Endothelial cell of umbilical vein (primary cell): ENCODE results near the gene LRCH1. TPM values are rescaled to one million over a fixed set of nuclear protein-coding genes. Genes with fewer than 3 reads are reported as not detected.

Experiments
- BruUV-seq: library from RNA; stranded (reverse); fragments of 400-500 nt; replicated peaks from 2 replicates; lab custom pipeline; 2021; lab: Mats Ljungman, UMichigan
- CTCF ChIA-PET: fragments of 300-600, 350-600 bp; sonication (Branson Sonifier 250); formaldehyde crosslinking; loops from one replicate; lab custom pipeline; 2021; ENCODE audit warnings: antibody characterized with exemption, inconsistent platforms; lab: Charles Lee
- POLR2A ChIA-PET: fragments of 300-600, 350-600 bp; sonication (Branson Sonifier 250); formaldehyde crosslinking; loops from one replicate; lab custom pipeline; 2021; ENCODE audit warnings: antibody characterized with exemption, inconsistent platforms; lab: Charles Lee
- DNase-seq: peaks from one replicate; pipeline ENCODE4 v3.0.0-alpha.2; 2011; ENCODE audit warnings: low read depth, low spot score
- FAIRE-seq: peaks from 2 replicates; lab custom pipeline; 2011; peaks lifted over from hg19 to GRCh38; lab: Jason Lieb, UNC
- H2AFZ ChIP-seq: 2 replicates; pipeline ENCODE4 v1.6.0; 2012; ENCODE audit warnings: low read depth, low read length, control low read depth, inconsistent platforms
- H3K27ac ChIP-seq: 2 replicates; pipeline ENCODE4 v1.5.1; 2011; ENCODE audit warnings: low read depth, mild to moderate bottlenecking, control low read depth, low read length, moderate library complexity; ENCODE audit not compliant: insufficient read depth
- H3K27me3 ChIP-seq, 2 experiments: 2 replicates each; pipeline versions ENCODE4 v1.6.0 to v1.6.1; 2011; ENCODE audit warnings: low read length in 2 of 2, mixed read lengths in 1 of 2; ENCODE audit not compliant: control insufficient read depth in 2 of 2, insufficient read depth in 2 of 2
- H3K36me3 ChIP-seq, 2 experiments: 2 replicates in 1 of 2; 3 replicates in 1 of 2; pipeline ENCODE4 v1.5.1; 2011; ENCODE audit warnings: low read length in 2 of 2, mild to moderate bottlenecking in 1 of 2, moderate library complexity in 1 of 2; ENCODE audit not compliant: control insufficient read depth in 2 of 2, insufficient read depth in 2 of 2; ENCODE audit errors: extremely low read depth in 1 of 2
- H3K4me1 ChIP-seq: 3 replicates; pipeline ENCODE4 v1.5.1; 2011; ENCODE audit warnings: mild to moderate bottlenecking, low read length; ENCODE audit not compliant: control insufficient read depth, insufficient read depth; ENCODE audit errors: extremely low read depth
- H3K4me2 ChIP-seq: 2 replicates; pipeline ENCODE4 v1.6.1; 2011; ENCODE audit warnings: low read length, control low read depth, mixed read lengths; ENCODE audit not compliant: insufficient read depth
- H3K4me3 ChIP-seq, 3 experiments: fragments of 200-600 bp in 1 of 3; sonication (generic), shearing (Covaris generic) in 1 of 3; replicated peaks in 1 of 3; 2 replicates each; pipeline ENCODE4 v1.5.1; 2011 to 2016; ENCODE audit warnings: control low read depth in 3 of 3, low read length in 3 of 3, mild to moderate bottlenecking in 2 of 3, inconsistent platforms in 1 of 3, low read depth in 1 of 3, moderate library complexity in 1 of 3; ENCODE audit not compliant: insufficient read depth in 1 of 3
- H3K79me2 ChIP-seq: 2 replicates; pipeline ENCODE4 v1.6.0; 2012; ENCODE audit warnings: low read length, inconsistent platforms; ENCODE audit not compliant: control insufficient read depth, insufficient read depth
- H3K9ac ChIP-seq: replicated peaks from 2 replicates; pipeline ENCODE3; 2011; ENCODE audit warnings: low read length, control low read depth; ENCODE audit not compliant: insufficient read depth; ENCODE audit errors: extremely low read depth
- H3K9me1 ChIP-seq: replicated peaks from 3 replicates; pipeline ENCODE4 v1.6.0; 2011; ENCODE audit warnings: mild to moderate bottlenecking, low read length; ENCODE audit not compliant: control insufficient read depth, insufficient read depth; ENCODE audit errors: extremely low read depth
- H3K9me3 ChIP-seq: replicated peaks from 2 replicates; pipeline ENCODE4 v1.5.1; 2012; ENCODE audit warnings: low read length, inconsistent platforms; ENCODE audit not compliant: control insufficient read depth, insufficient read depth
- H4K20me1 ChIP-seq: replicated peaks from 2 replicates; pipeline ENCODE3; 2011; ENCODE audit warnings: mild to moderate bottlenecking, low read length; ENCODE audit not compliant: control insufficient read depth, insufficient read depth; ENCODE audit errors: extremely low read depth
- CTCF ChIP-seq, 2 donors: IDR thresholded peaks; 1 replicate in 1 of 2; 2 replicates in 1 of 2; pipeline ENCODE4 v1.5.1; 2011; ENCODE audit warnings: low read length in 2 of 2, mild to moderate bottlenecking in 2 of 2, moderate library complexity in 2 of 2, control low read depth in 1 of 2, inconsistent platforms in 1 of 2, low read depth in 1 of 2; ENCODE audit not compliant: insufficient read depth in 1 of 2; ENCODE audit errors: extremely low read depth in 1 of 2
- EZH2 ChIP-seq: IDR thresholded peaks from 2 replicates; pipeline ENCODE4 v1.6.1; 2012; ENCODE audit warnings: borderline replicate concordance, low read depth, mild to moderate bottlenecking, moderate library complexity, low read length, inconsistent platforms; ENCODE audit not compliant: severe bottlenecking
- FOS ChIP-seq: IDR thresholded peaks from 2 replicates; pipeline ENCODE4 v1.6.1; 2011; ENCODE audit warnings: mild to moderate bottlenecking, low read length, moderate library complexity, borderline replicate concordance; ENCODE audit not compliant: insufficient read depth
- GATA2 ChIP-seq: IDR thresholded peaks from 2 replicates; pipeline ENCODE4 v1.7.0; 2011; ENCODE audit warnings: low read depth, mild to moderate bottlenecking, moderate library complexity, mixed read lengths, low read length; ENCODE audit not compliant: insufficient read length, insufficient read depth
- JUN ChIP-seq: IDR thresholded peaks from 2 replicates; pipeline ENCODE4 v1.6.1; 2011; ENCODE audit warnings: borderline replicate concordance, low read depth; ENCODE audit not compliant: insufficient read length, insufficient read depth
- MAX ChIP-seq: IDR thresholded peaks from 2 replicates; pipeline ENCODE4 v1.6.1; 2011; ENCODE audit not compliant: insufficient read depth, insufficient read length
- MYC ChIP-seq: IDR thresholded peaks from one replicate; pipeline ENCODE4 v1.6.1; 2011; ENCODE audit warnings: mild to moderate bottlenecking, low read depth, low read length
- POLR2A ChIP-seq: IDR thresholded peaks from 2 replicates; pipeline ENCODE4 v1.6.1; 2012; ENCODE audit warnings: low read depth, mild to moderate bottlenecking, control low read depth, low read length
- POLR2AphosphoS5 ChIP-seq: IDR thresholded peaks from 2 replicates; pipeline ENCODE4 v1.6.1; 2012; ENCODE audit warnings: low read depth, mild to moderate bottlenecking, control low read depth, low read length, moderate library complexity; ENCODE audit not compliant: insufficient read depth
- dilution Hi-C: fragments of 300-500 bp; cut with MboI; formaldehyde crosslinking; loops from one replicate; pipeline ENCODE4 v1.15.0; 2019; ENCODE audit warnings: low sequenced_read_pairs; ENCODE audit not compliant: extremely low pct_ligation_motif_present
- intact Hi-C: fragments of 100-400 bp; cut with micrococcal nuclease; formaldehyde crosslinking; loops from one replicate; pipeline ENCODE4 v1.10.0; 2022
- polyA plus RNA-seq, 4 experiments: library from polyadenylated mRNA; depleted of rRNA in 3 of 4; stranded (reverse) in 3 of 4; unstranded in 1 of 4; fragments of >200 nt; gene quantifications; 2 replicates each; pipeline versions ENCODE4 v1.2.1 to v1.2.3, GENCODE V29; 2011 to 2012; ENCODE audit warnings: missing spikeins in 1 of 4
- total RNA-seq: library from RNA; stranded (reverse); gene quantifications from 2 replicates; pipeline ENCODE4 v1.2.3, GENCODE V29; 2021

The LRCH1 gene
- total and polyA plus RNA-seq, 2 donors (not counting 3 experiments of a cell fraction or from before 2014, with no cell fraction given) = 5.4 to 16.5 TPM

- ChIA-PET CTCF (interaction anchor here (1.0 to 1.5 kb wide), 6 partner anchors 9 to 180 kb away, joined by 3 to 4 read pairs (median 3); no protein-coding TSS in a partner anchor), POLR2A (no interaction called here)
- Histone ChIP-seq H3K4me3 (no peak overlapping the region), H4K20me1 (no peaks in the 10 kb centered on the region), H3K36me3 (peaks cover 0 to 2% of the 10 kb centered on the region in 2 experiments), H3K9ac (no peak overlapping the region), H2AFZ (no peak overlapping the region), H3K79me2 (no peaks in the 10 kb centered on the region), H3K4me2 (no peak overlapping the region), H3K27ac (no peak overlapping the region), H3K27me3 (no peaks in the 10 kb centered on the region), H3K9me3 (no peaks in the 10 kb centered on the region), H3K9me1 (no peaks in the 10 kb centered on the region), H3K4me1 (no peaks in the 10 kb centered on the region)
- intact Hi-C loops (no loop called here), dilution Hi-C loops (no loop called here)
- no TSS peak for BruUV-seq
- FAIRE-seq (no peak), DNase-seq (no peak)
- no peak for TF ChIP-seq POLR2AphosphoS5
- no peak for TF ChIP-seq EZH2
- no peak for TF ChIP-seq POLR2A
Measured at GRCh38 chr13:46683676-46684260, 130.8 kb downstream of the LRCH1 start.

- H3K4me3 ChIP-seq = no peak overlapping the region
- H3K27ac ChIP-seq = no peak overlapping the region
- H3K27me3 ChIP-seq = no peaks in the 10 kb centered on the region
- H2AFZ ChIP-seq = no peak overlapping the region
- H3K79me2 ChIP-seq = no peaks in the 10 kb centered on the region
- no peak for FAIRE-seq
- no TSS peak for BruUV-seq
- intact Hi-C loops (no loop called here), dilution Hi-C loops (no loop called here)
- peak; percentile 28 for DNase-seq
- CTCF ChIA-PET = interaction anchor here (0.8 to 1.5 kb wide), 5 partner anchors 10 to 180 kb away, joined by 3 to 4 read pairs (median 3); no protein-coding TSS in a partner anchor
- no peaks in the 10 kb centered on the region for H3K9me3 ChIP-seq
- no peaks in the 10 kb centered on the region for H3K4me1 ChIP-seq
- no peak overlapping the region for H3K4me2 ChIP-seq
- peaks cover 0 to 2% of the 10 kb centered on the region in 2 experiments for H3K36me3 ChIP-seq
- POLR2A ChIA-PET = interaction anchor here (1.1 kb wide), 1 partner anchor 16 kb away, joined by 3 read pairs; no protein-coding TSS in a partner anchor
- H3K9ac ChIP-seq = no peak overlapping the region
- TF ChIP-seq EZH2 (no peak), MAX (no peak), POLR2AphosphoS5 (no peak), CTCF (IDR thresholded peaks at IDR 0.05; ENCODE audit: extremely low read depth in 1 of 2, insufficient read depth in 1 of 2, low read depth in 1 of 2, low read length in 2 of 2) (no peak), FOS (no peak), MYC (no peak), POLR2A (no peak), JUN (no peak), GATA2 (no peak)
- H3K9me1 ChIP-seq = no peaks in the 10 kb centered on the region
- H4K20me1 ChIP-seq = no peaks in the 10 kb centered on the region
Measured at GRCh38 chr13:46684287-46685001, 131.5 kb downstream of the LRCH1 start.
